T-cell (primary cell): ENCODE data around the gene SHROOM3. TPM values are rescaled to one million over a fixed set of nuclear protein-coding genes. Genes with fewer than 3 reads are reported as not detected.

Source experiments
- ATAC-seq, 4 experiments: fragments of 200-7000 bp in 3 of 4; fragments of 150-1000 bp in 1 of 4; cut with Tn5 transposase; replicated peaks in 1 of 4; 1 replicate in 3 of 4; 2 replicates in 1 of 4; pipeline ENCODE4 v1.10.0; 2021; ENCODE audit warnings: moderate library complexity in 3 of 4, mild to moderate bottlenecking in 2 of 4, moderate number of reproducible peaks in 1 of 4
- CTCF ChIA-PET, 2 donors: fragments of 300-600 bp; sonication (Branson Sonifier 250); formaldehyde crosslinking; loops; one replicate each; lab custom pipeline; 2022; ENCODE audit warnings: antibody characterized with exemption in 2 of 2; lab: Charles Lee
- POLR2A ChIA-PET, 2 donors: fragments of 300-600 bp; sonication (Branson Sonifier 250); formaldehyde crosslinking; loops; one replicate each; lab custom pipeline; 2022; ENCODE audit warnings: antibody characterized with exemption in 2 of 2; lab: Charles Lee
- DNase-seq, 35 experiments: peaks; one replicate each; pipeline versions ENCODE4 v3.0.0 to v3.0.0-alpha.2; 2013 to 2023
- H3K27ac ChIP-seq: one replicate; pipeline ENCODE4 v1.5.1; 2013; ENCODE audit warnings: low read length
- H3K27me3 ChIP-seq, 2 experiments: replicated peaks in 1 of 2; 1 replicate in 1 of 2; 2 replicates in 1 of 2; pipeline versions ENCODE4 v1.6.1 to v1.7.0; 2013; ENCODE audit warnings: low read length in 1 of 2, mixed read lengths in 1 of 2; ENCODE audit not compliant: control insufficient read depth in 2 of 2, insufficient read depth in 2 of 2; ENCODE audit errors: extremely low read depth in 1 of 2
- H3K36me3 ChIP-seq, 2 donors: 1 replicate in 1 of 2; 2 replicates in 1 of 2; pipeline versions ENCODE4 v1.6.1 to v1.7.0; 2013; ENCODE audit warnings: low read length in 1 of 2; ENCODE audit not compliant: control insufficient read depth in 2 of 2, insufficient read depth in 1 of 2; ENCODE audit errors: extremely low read depth in 1 of 2
- H3K4me1 ChIP-seq, 2 experiments: 1 replicate in 1 of 2; 2 replicates in 1 of 2; pipeline versions ENCODE4 v1.6.1 to v1.7.0; 2013; ENCODE audit warnings: low read length in 2 of 2, mixed read lengths in 1 of 2; ENCODE audit not compliant: insufficient read depth in 2 of 2, control insufficient read depth in 1 of 2; ENCODE audit errors: extremely low read depth in 1 of 2
- H3K4me3 ChIP-seq, 2 donors: 1 replicate in 1 of 2; 2 replicates in 1 of 2; pipeline versions ENCODE4 v1.5.1 to v1.7.0; 2013; ENCODE audit warnings: mild to moderate bottlenecking in 2 of 2, low read length in 1 of 2, moderate library complexity in 1 of 2; ENCODE audit not compliant: control insufficient read depth in 1 of 2; ENCODE audit errors: extremely low read depth in 1 of 2
- H3K9me3 ChIP-seq: 2 replicates; pipeline ENCODE4 v1.7.0; 2013
- H3K27ac Mint-ChIP-seq, 2 donors: one replicate each; pipeline ENCODE4 v1.8.0; 2020 to 2021; ENCODE audit warnings: mild to moderate bottlenecking in 2 of 2, mixed read lengths in 2 of 2
- H3K27me3 Mint-ChIP-seq, 2 donors: one replicate each; pipeline ENCODE4 v1.8.0; 2021 to 2022; ENCODE audit warnings: mixed read lengths in 2 of 2
- H3K36me3 Mint-ChIP-seq: one replicate; pipeline ENCODE4 v1.8.0; 2021; ENCODE audit warnings: mixed read lengths
- H3K4me1 Mint-ChIP-seq, 3 donors: one replicate each; pipeline ENCODE4 v1.8.0; 2020 to 2022; ENCODE audit warnings: mixed read lengths in 3 of 3, mild to moderate bottlenecking in 1 of 3
- H3K4me3 Mint-ChIP-seq, 3 donors: one replicate each; pipeline ENCODE4 v1.8.0; 2020 to 2022; ENCODE audit warnings: mild to moderate bottlenecking in 3 of 3, mixed read lengths in 3 of 3, moderate library complexity in 3 of 3
- H3K9me3 Mint-ChIP-seq, 3 donors: one replicate each; pipeline ENCODE4 v1.8.0; 2020 to 2022; ENCODE audit warnings: mixed read lengths in 3 of 3
- WGBS: methylation state at CpG from one replicate; pipeline ENCODE4 v1.1.5; 2013; ENCODE audit warnings: missing lambda C conversion rate; ENCODE audit not compliant: insufficient coverage; 5-methylcytosine and 5-hydroxymethylcytosine counted together
- total RNA-seq, 35 experiments: library from RNA in 6 of 35; stranded (reverse) in 6 of 35; fragments of 120-200 nt in 1 of 35; gene quantifications; one replicate each; pipeline versions ENCODE4 v1.2.1 to v1.2.4 and lab custom pipeline; 2013 to 2026

Gene SHROOM3
- total RNA-seq, 5 donors from 2014 or later (not counting 1 experiment from before 2014, with no cell fraction given): 0.22 to 1.1 (median 0.33) TPM; not detected in 2

GRCh38 chr4:76729460-76729859, 294.4 kb downstream of the SHROOM3 start:
- DNase-seq (no peak), ATAC-seq (no peak)
- Histone ChIP-seq H3K27ac (no peak overlapping the region), H3K36me3 (no peaks in the 10 kb centered on the region), H3K27me3 (peaks cover 0 to 7% of the 10 kb centered on the region in 2 experiments), H3K4me3 (no peak overlapping the region), H3K9me3 (no peaks in the 10 kb centered on the region), H3K4me1 (no peaks in the 10 kb centered on the region)
- H3K27ac Mint-ChIP-seq: no peak overlapping the region
- no peak overlapping the region for H3K4me3 Mint-ChIP-seq
- no peaks in the 10 kb centered on the region for H3K4me1 Mint-ChIP-seq
- WGBS: no CpG with 5 or more reads among the region's 1 CpG
- POLR2A ChIA-PET: interaction anchor here in 1 of 2 donors (0.7 kb wide), 1 partner anchor 374 kb away, joined by 3 read pairs; no protein-coding TSS in a partner anchor
- CTCF ChIA-PET: interaction anchor here in 1 of 2 donors (0.6 kb wide), 1 partner anchor 32 kb away, joined by 3 read pairs; no protein-coding TSS in a partner anchor
- H3K9me3 Mint-ChIP-seq: no peaks in the 10 kb centered on the region
- H3K27me3 Mint-ChIP-seq: peaks cover 3% of the 10 kb centered on the region in 2 donors
- no peaks in the 10 kb centered on the region for H3K36me3 Mint-ChIP-seq

- ChIA-PET CTCF (interaction anchor here in 1 of 2 donors (0.6 kb wide), 1 partner anchor 33 kb away, joined by 3 read pairs; no protein-coding TSS in a partner anchor), POLR2A (interaction anchor here in 1 of 2 donors (0.7 kb wide), 1 partner anchor 374 kb away, joined by 3 read pairs; no protein-coding TSS in a partner anchor)
- H3K9me3 ChIP-seq: no peaks in the 10 kb centered on the region
- ATAC-seq (no peak), DNase-seq (no peak)
- Mint-ChIP-seq H3K4me3 (no peak overlapping the region), H3K27ac (no peak overlapping the region), H3K4me1 (no peaks in the 10 kb centered on the region), H3K36me3 (no peaks in the 10 kb centered on the region), H3K9me3 (no peaks in the 10 kb centered on the region), H3K27me3 (peaks cover 6 to 7% of the 10 kb centered on the region in 2 donors)
- H3K4me3 ChIP-seq: no peak overlapping the region
- peaks cover 0 to 8% of the 10 kb centered on the region in 2 experiments for H3K27me3 ChIP-seq
- H3K36me3 ChIP-seq: no peaks in the 10 kb centered on the region
- H3K4me1 ChIP-seq: no peaks in the 10 kb centered on the region
- H3K27ac ChIP-seq: no peak overlapping the region
- no CpG with 5 or more reads among the region's 1 CpG for WGBS
These were observed 295.0 kb downstream of the SHROOM3 start for GRCh38 chr4:76729980-76730379.

- Mint-ChIP-seq H3K4me1 (no peaks in the 10 kb centered on the region), H3K27ac (no peak overlapping the region), H3K36me3 (no peaks in the 10 kb centered on the region), H3K27me3 (peaks cover 3 to 4% of the 10 kb centered on the region in 2 donors), H3K4me3 (no peak overlapping the region), H3K9me3 (no peaks in the 10 kb centered on the region)
- H3K9me3 ChIP-seq: no peaks in the 10 kb centered on the region
- ATAC-seq: no peak
- no peaks in the 10 kb centered on the region for H3K36me3 ChIP-seq
- H3K27ac ChIP-seq: no peak overlapping the region
- H3K27me3 ChIP-seq: peaks cover 0 to 5% of the 10 kb centered on the region in 2 experiments
- ChIA-PET CTCF (interaction anchor here in 1 of 2 donors (0.7 kb wide), 1 partner anchor 418 kb away, joined by 3 read pairs; no protein-coding TSS in a partner anchor), POLR2A (no interaction called here)
- WGBS: no CpG with 5 or more reads among the region's 1 CpG
- no peak for DNase-seq
- no peaks in the 10 kb centered on the region for H3K4me1 ChIP-seq
- no peak overlapping the region for H3K4me3 ChIP-seq
These were observed 297.2 kb downstream of the SHROOM3 start for GRCh38 chr4:76732246-76732645.

GRCh38 chr4:76733068-76733771, 298.2 kb downstream of the SHROOM3 start:
- CTCF ChIA-PET: interaction anchor here in 1 of 2 donors (0.6 kb wide), 1 partner anchor 9 kb away, joined by 4 read pairs; no protein-coding TSS in a partner anchor
- no peak for ATAC-seq
- Mint-ChIP-seq H3K9me3 (no peaks in the 10 kb centered on the region), H3K27ac (no peak overlapping the region), H3K36me3 (no peaks in the 10 kb centered on the region), H3K4me1 (no peaks in the 10 kb centered on the region), H3K27me3 (peaks cover 4 to 5% of the 10 kb centered on the region in 2 donors), H3K4me3 (no peak overlapping the region)
- H3K36me3 ChIP-seq: no peaks in the 10 kb centered on the region
- 85% methylated on average over 2 of the region's 3 CpGs for WGBS
- no peaks in the 10 kb centered on the region for H3K4me1 ChIP-seq
- no peak for DNase-seq
- POLR2A ChIA-PET: no interaction called here
- H3K27me3 ChIP-seq: peaks cover 0 to 5% of the 10 kb centered on the region in 2 experiments
- no peak overlapping the region for H3K27ac ChIP-seq
- no peaks in the 10 kb centered on the region for H3K9me3 ChIP-seq
- H3K4me3 ChIP-seq: no peak overlapping the region

- Histone ChIP-seq H3K36me3 (no peaks in the 10 kb centered on the region), H3K9me3 (no peaks in the 10 kb centered on the region), H3K4me3 (no peak overlapping the region), H3K27ac (no peak overlapping the region), H3K4me1 (no peaks in the 10 kb centered on the region), H3K27me3 (peaks cover 0 to 11% of the 10 kb centered on the region in 2 experiments)
- Mint-ChIP-seq H3K27ac (no peak overlapping the region), H3K4me1 (no peaks in the 10 kb centered on the region), H3K9me3 (no peaks in the 10 kb centered on the region), H3K36me3 (no peaks in the 10 kb centered on the region), H3K27me3 (peaks cover 4 to 9% of the 10 kb centered on the region in 2 donors), H3K4me3 (no peak overlapping the region)
- ChIA-PET CTCF (no interaction called here), POLR2A (no interaction called here)
- no CpG with 5 or more reads among the region's 3 CpGs for WGBS
- DNase-seq (no peak), ATAC-seq (no peak)
These were observed 301.4 kb downstream of the SHROOM3 start for GRCh38 chr4:76736414-76736813.

- ChIA-PET CTCF (no interaction called here), POLR2A (no interaction called here)
- Mint-ChIP-seq H3K36me3 (no peaks in the 10 kb centered on the region), H3K4me1 (no peaks in the 10 kb centered on the region), H3K4me3 (no peak overlapping the region), H3K27me3 (peaks cover 4 to 9% of the 10 kb centered on the region in 2 donors), H3K27ac (no peak overlapping the region), H3K9me3 (no peaks in the 10 kb centered on the region)
- Histone ChIP-seq H3K9me3 (no peaks in the 10 kb centered on the region), H3K4me1 (no peaks in the 10 kb centered on the region), H3K27ac (no peak overlapping the region), H3K4me3 (no peak overlapping the region), H3K36me3 (no peaks in the 10 kb centered on the region), H3K27me3 (peaks cover 0 to 13% of the 10 kb centered on the region in 2 experiments)
- WGBS: 92% methylated on average over 2 of the region's 2 CpGs
- ATAC-seq (no peak), DNase-seq (no peak)
These were observed 302.2 kb downstream of the SHROOM3 start for GRCh38 chr4:76737180-76737579.
